GM23248 (cell line): ENCODE results near the gene TMEM117.

Experiments used
- EZH2 ChIP-seq: fragments of 200-600 bp; sonication (generic); IDR thresholded peaks from 2 replicates; pipeline ENCODE4 v1.6.1; 2018; ENCODE audit warnings: antibody characterized with exemption, mild to moderate bottlenecking; ENCODE audit not compliant: insufficient read depth, poor library complexity, severe bottlenecking
- EZH2phosphoT487 ChIP-seq: fragments of 200-600 bp; sonication (generic); IDR thresholded peaks from 2 replicates; pipeline ENCODE4 v1.6.1; 2018; ENCODE audit warnings: antibody characterized with exemption, moderate library complexity, mild to moderate bottlenecking, low read depth; ENCODE audit not compliant: insufficient read depth

DNA sequence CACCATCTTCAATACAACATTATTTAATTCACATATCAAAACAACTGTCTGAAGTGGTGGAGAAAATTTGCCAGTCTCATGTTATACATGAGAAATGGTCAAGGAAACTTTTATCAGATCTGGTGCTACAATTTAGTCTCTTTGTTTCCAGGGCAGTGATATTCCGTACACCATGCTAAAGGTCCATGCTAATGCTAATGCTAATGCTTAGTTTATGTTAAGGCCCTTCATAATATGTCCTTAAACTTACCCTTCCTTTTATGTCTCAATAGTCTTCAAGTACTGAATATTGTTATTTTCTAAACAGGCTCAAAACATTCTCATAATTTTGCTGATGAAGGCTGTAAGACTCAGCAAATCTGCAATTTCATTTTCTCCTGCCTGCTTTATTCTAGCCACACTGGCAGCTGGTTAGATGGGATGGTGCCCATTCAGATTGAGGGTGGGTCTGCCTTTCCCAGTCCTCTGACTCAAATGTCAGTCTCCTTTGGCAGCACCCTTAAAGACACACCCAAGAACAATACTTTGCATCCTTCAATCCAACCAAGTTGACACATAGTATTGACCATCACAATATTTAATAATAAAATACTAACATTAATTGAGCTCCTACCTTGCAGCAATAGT, 59.8 kb downstream of the TMEM117 start:
- no peak for TF ChIP-seq EZH2
- no peak for TF ChIP-seq EZH2phosphoT487
